Upper lobe of left lung (tissue), 4 donors: Measurements from ENCODE around the gene CPAMD8.

Experiments used
- POLR2A ChIP-seq, 4 donors: fragments of 450-650 bp; IDR thresholded peaks; one replicate each; pipeline ENCODE4 v1.5.1; 2016 to 2017; ENCODE audit warnings: antibody characterized with exemption in 4 of 4, mild to moderate bottlenecking in 2 of 4
- TF ChIP-seq, protein P1 (sequence below), 6 experiments: fragments of 450-650 bp in 4 of 6; fragments of 200-600 bp in 2 of 6; sonication (generic) in 2 of 6; IDR thresholded peaks; one replicate each; pipeline ENCODE4 v1.5.1; 2016 to 2019; ENCODE audit warnings: antibody characterized with exemption in 6 of 6

DNA sequence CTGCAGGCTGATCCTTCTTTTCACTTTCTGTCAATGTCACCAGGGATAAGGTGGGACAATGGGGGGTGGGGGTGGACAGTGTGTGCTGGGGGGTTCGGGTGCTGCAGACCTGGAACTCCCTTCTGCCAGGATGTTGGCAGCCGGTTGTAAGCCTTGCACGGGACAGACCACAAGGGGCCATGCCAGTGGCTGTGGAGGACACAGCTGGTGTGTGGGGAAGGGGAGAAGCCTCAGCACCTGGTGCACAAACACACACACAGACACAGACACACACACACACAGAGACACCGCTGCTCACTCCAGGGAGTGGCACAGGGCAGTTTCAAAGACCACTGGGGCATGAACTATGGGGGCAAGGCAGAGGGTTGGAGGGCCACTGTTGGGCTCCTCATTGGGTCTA lies 134.2 kb downstream of the CPAMD8 start:
- no peak for TF ChIP-seq POLR2A (IDR thresholded peaks at IDR 0.05)
- TF ChIP-seq, protein P1, sequence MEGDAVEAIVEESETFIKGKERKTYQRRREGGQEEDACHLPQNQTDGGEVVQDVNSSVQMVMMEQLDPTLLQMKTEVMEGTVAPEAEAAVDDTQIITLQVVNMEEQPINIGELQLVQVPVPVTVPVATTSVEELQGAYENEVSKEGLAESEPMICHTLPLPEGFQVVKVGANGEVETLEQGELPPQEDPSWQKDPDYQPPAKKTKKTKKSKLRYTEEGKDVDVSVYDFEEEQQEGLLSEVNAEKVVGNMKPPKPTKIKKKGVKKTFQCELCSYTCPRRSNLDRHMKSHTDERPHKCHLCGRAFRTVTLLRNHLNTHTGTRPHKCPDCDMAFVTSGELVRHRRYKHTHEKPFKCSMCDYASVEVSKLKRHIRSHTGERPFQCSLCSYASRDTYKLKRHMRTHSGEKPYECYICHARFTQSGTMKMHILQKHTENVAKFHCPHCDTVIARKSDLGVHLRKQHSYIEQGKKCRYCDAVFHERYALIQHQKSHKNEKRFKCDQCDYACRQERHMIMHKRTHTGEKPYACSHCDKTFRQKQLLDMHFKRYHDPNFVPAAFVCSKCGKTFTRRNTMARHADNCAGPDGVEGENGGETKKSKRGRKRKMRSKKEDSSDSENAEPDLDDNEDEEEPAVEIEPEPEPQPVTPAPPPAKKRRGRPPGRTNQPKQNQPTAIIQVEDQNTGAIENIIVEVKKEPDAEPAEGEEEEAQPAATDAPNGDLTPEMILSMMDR (IDR thresholded peaks at IDR 0.05) = no peak
